IPS-18a (cell line): ENCODE measurements around the gene EDRF1.

ENCODE experiments used
- H3K27ac ChIP-seq: one replicate; pipeline ENCODE4 v1.5.1; 2013; ENCODE audit warnings: low read length
- H3K27me3 ChIP-seq: one replicate; pipeline ENCODE4 v1.6.1; 2013; ENCODE audit warnings: mild to moderate bottlenecking, low read length; ENCODE audit not compliant: control insufficient read depth, insufficient read depth
- H3K36me3 ChIP-seq: one replicate; pipeline ENCODE4 v1.6.1; 2013; ENCODE audit warnings: low read depth, low read length; ENCODE audit not compliant: control insufficient read depth
- H3K4me1 ChIP-seq: one replicate; pipeline ENCODE4 v1.6.1; 2013; ENCODE audit warnings: low read depth, low read length; ENCODE audit not compliant: control insufficient read depth
- H3K4me3 ChIP-seq: one replicate; pipeline ENCODE4 v1.5.1; 2013; ENCODE audit warnings: low read length
- H3K9ac ChIP-seq: one replicate; pipeline ENCODE4 v1.6.1; 2013; ENCODE audit warnings: mild to moderate bottlenecking, low read length, moderate library complexity
- H3K9me3 ChIP-seq: one replicate; pipeline ENCODE4 v1.6.1; 2013; ENCODE audit warnings: low read depth, low read length; ENCODE audit not compliant: control insufficient read depth

EDRF1 gene

DNA sequence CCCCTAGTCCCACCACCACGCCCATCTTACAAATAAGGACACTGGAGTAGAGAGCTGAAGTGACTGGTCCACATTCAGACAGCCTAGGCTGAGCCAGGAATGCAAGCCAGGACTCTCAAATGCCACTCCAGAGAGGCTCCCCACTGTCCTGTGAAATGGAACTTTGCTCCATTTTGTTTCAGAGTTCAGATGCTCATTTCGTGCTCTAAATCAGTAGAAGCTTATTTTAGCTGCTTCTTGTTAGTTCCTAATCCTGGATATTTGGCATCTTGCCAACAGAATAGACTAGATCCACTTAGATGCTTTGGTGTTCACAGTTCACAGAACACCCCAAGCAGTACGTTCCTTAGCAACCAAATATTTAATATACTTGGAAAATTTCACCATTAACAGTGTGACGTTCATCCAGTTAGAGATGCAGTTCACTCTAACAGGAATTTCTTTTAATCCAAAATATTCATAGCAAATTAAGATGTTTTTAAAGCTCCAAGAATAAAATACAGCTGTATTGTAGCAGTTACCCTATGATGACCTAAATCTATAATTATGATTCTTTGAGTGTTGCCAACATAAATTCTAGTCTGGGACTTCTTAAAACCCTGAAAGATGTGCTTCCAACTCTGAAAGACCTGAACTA, 48.8 kb downstream of the EDRF1 start:
- peaks cover 26% of the 10 kb centered on the region for H3K36me3 ChIP-seq
- peaks cover under 1% of the 10 kb centered on the region for H3K4me1 ChIP-seq
- no peaks in the 10 kb centered on the region for H3K27me3 ChIP-seq
- H3K27ac ChIP-seq: no peak overlapping the region
- H3K9ac ChIP-seq: no peak overlapping the region
- no peak overlapping the region for H3K4me3 ChIP-seq
- no peaks in the 10 kb centered on the region for H3K9me3 ChIP-seq

DNA sequence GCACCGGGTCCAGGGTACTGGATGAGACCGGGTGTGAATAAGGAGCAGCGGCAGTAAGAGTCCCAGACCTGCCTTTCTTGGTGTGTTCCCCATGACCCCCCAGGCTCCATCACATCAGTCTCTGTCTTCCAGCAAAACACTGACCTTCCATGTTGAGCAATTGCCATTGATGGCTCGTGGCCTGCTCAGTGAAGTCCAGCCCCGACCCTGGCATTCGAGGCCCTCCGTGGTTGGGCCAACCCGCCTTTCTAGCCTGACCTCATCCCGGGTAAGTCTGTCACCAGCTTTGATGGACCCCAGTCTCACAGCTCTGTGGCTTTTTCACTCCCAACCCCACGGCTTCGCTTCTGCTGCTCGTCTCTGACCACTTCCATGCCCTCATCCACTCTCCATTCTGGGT, 49.7 kb downstream of the EDRF1 start:
- peaks cover 18% of the 10 kb centered on the region for H3K36me3 ChIP-seq
- no peak overlapping the region for H3K27ac ChIP-seq
- H3K9ac ChIP-seq: no peak overlapping the region
- no peaks in the 10 kb centered on the region for H3K9me3 ChIP-seq
- H3K4me1 ChIP-seq: no peaks in the 10 kb centered on the region
- no peak overlapping the region for H3K4me3 ChIP-seq
- H3K27me3 ChIP-seq: no peaks in the 10 kb centered on the region

GRCh38 chr10:125770844-125771243, 51.3 kb downstream of the EDRF1 start:
- no peaks in the 10 kb centered on the region for H3K9me3 ChIP-seq
- no peak overlapping the region for H3K4me3 ChIP-seq
- H3K27me3 ChIP-seq: no peaks in the 10 kb centered on the region
- H3K4me1 ChIP-seq: no peaks in the 10 kb centered on the region
- no peak overlapping the region for H3K27ac ChIP-seq
- H3K36me3 ChIP-seq: peaks cover 3% of the 10 kb centered on the region
- no peak overlapping the region for H3K9ac ChIP-seq

GRCh38 chr10:125772112-125772863, 52.8 kb downstream of the EDRF1 start:
- no peaks in the 10 kb centered on the region for H3K27me3 ChIP-seq
- no peak overlapping the region for H3K27ac ChIP-seq
- H3K4me3 ChIP-seq: no peak overlapping the region
- no peak overlapping the region for H3K9ac ChIP-seq
- H3K4me1 ChIP-seq: no peaks in the 10 kb centered on the region
- no peaks in the 10 kb centered on the region for H3K9me3 ChIP-seq
- H3K36me3 ChIP-seq: no peaks in the 10 kb centered on the region

GRCh38 chr10:125772864-125773180, 53.3 kb downstream of the EDRF1 start:
- Histone ChIP-seq H3K27ac (no peak overlapping the region), H3K36me3 (no peaks in the 10 kb centered on the region), H3K9me3 (no peaks in the 10 kb centered on the region), H3K4me3 (no peak overlapping the region), H3K4me1 (no peaks in the 10 kb centered on the region), H3K27me3 (no peaks in the 10 kb centered on the region), H3K9ac (no peak overlapping the region)

- no peaks in the 10 kb centered on the region for H3K27me3 ChIP-seq
- no peak overlapping the region for H3K4me3 ChIP-seq
- H3K9me3 ChIP-seq: no peaks in the 10 kb centered on the region
- H3K36me3 ChIP-seq: no peaks in the 10 kb centered on the region
- no peak overlapping the region for H3K9ac ChIP-seq
- no peaks in the 10 kb centered on the region for H3K4me1 ChIP-seq
- H3K27ac ChIP-seq: no peak overlapping the region
Measured at GRCh38 chr10:125773687-125774543, 54.4 kb downstream of the EDRF1 start.

GRCh38 chr10:125774581-125775191, 55.2 kb downstream of the EDRF1 start:
- H3K36me3 ChIP-seq: no peaks in the 10 kb centered on the region
- no peaks in the 10 kb centered on the region for H3K27me3 ChIP-seq
- H3K27ac ChIP-seq: no peak overlapping the region
- H3K9ac ChIP-seq: no peak overlapping the region
- H3K4me1 ChIP-seq: no peaks in the 10 kb centered on the region
- no peak overlapping the region for H3K4me3 ChIP-seq
- H3K9me3 ChIP-seq: no peaks in the 10 kb centered on the region

DNA sequence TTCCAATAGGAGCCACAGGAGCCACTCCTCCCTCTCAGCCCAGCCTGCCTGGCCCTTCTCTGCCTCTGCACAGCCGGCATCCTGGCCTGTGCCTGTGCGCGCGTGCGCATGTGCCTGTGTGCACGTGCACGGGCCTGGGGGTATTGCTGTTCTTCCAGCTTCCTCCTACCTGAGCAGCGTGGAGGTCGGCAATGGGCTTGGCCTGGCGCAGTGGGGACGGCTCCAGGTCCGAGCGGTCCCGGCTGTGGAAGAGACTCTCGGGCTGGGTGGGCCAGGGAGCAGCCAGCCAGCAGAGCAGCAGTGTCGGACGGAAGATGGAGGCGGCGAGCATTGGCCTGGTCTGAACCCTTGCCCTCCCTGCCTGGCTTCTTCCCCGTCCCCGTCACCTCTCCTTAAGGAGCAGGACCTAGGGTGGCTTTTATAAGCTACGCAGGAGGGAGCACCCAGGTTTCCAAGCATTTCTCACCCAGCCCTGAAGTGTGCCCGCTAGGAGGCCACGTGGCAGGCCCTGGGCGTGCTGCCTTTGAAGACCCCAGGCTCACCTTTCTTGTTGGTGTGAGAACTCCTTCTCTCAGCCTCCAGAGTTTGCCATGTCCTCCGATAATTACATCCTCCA, 56.1 kb downstream of the EDRF1 start, which contains the start of gene MMP21:
TSS of gene MMP21 (minus strand) at position 331 of the 616 bp plus-strand sequence. CDS start at position 331, 0 bp downstream.
- Histone ChIP-seq H3K9ac (no peak within 1 kb of the TSS), H3K36me3 (no peaks in the 10 kb centered on the region), H3K27me3 (no peaks in the 10 kb centered on the region), H3K4me1 (no peaks in the 10 kb centered on the region), H3K4me3 (no peak within 1 kb of the TSS), H3K27ac (no peak within 1 kb of the TSS), H3K9me3 (no peaks in the 10 kb centered on the region)

DNA sequence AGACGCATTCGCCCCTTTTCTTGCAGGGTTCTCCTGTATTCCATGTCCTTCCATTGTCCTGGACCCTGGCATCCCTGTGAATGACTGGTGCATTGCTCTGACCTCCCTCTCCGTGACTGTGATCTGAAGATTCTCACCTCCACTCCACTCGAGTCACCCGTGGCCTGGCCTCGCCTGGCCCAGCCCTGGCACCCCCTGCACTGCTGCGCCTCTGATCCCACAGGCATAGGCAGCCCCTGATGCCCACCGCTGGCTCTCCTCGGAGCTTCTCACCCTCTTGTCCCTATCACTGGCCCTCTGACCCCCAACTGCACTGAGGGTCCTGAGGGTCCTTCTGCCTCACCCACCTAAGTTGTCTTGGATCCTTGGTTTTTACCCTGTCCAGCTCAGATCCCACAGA, 58.3 kb downstream of the EDRF1 start:
- Histone ChIP-seq H3K9me3 (no peaks in the 10 kb centered on the region), H3K36me3 (no peaks in the 10 kb centered on the region), H3K4me3 (no peak overlapping the region), H3K27me3 (no peaks in the 10 kb centered on the region), H3K27ac (no peak overlapping the region), H3K9ac (no peak overlapping the region), H3K4me1 (no peaks in the 10 kb centered on the region)

DNA sequence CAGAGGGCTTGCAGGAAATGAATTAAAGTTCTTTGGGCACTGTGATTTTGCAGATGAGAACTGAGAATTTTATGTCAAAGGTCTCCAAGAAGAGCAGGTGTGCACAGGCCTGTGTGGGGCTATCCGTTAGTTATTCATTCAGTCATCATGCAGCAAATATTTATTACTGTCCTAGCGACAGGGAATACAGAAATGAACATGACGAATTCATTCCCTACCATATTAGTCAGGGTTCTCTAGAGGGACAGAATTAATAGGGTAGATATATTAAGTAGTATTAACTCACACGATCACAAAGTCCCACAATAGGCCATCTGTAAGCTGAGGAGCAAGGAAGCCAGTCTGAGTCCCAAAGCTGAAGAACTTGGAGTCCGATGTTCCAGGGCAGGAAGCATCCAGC, 59.0 kb downstream of the EDRF1 start:
- Histone ChIP-seq H3K4me1 (no peaks in the 10 kb centered on the region), H3K9me3 (no peaks in the 10 kb centered on the region), H3K27ac (no peak overlapping the region), H3K4me3 (no peak overlapping the region), H3K9ac (no peak overlapping the region), H3K36me3 (no peaks in the 10 kb centered on the region), H3K27me3 (no peaks in the 10 kb centered on the region)
